ENCODE results near the gene EFCAB12.

DNA sequence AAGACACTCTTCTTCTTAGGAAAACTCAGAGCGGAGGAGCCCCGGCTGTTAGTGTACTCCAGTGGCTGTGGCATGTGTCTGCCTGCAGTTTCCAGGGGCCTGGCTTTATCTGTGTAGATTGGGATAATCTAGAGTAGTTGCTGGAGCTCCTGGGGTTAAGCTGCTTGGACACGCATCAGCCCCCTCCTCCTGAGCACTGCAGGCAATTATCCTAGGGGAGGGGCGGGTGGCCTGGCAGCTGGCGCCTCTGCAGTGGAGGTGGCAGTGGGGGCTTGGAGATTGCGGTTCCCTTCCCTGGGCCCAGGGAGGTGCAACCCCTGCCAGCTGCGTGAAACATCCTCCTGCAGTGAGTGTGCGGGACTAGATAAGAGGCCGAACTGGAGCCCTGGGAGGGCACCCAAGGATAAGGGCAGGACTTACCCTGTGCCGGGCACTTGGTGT lies 68.2 kb downstream of the EFCAB12 start:
- no peak for TF ChIP-seq EZH2phosphoT487 (IDR thresholded peaks at IDR 0.05; ENCODE audit: borderline replicate concordance, low read depth, low read length)
- TF ChIP-seq, protein P1, sequence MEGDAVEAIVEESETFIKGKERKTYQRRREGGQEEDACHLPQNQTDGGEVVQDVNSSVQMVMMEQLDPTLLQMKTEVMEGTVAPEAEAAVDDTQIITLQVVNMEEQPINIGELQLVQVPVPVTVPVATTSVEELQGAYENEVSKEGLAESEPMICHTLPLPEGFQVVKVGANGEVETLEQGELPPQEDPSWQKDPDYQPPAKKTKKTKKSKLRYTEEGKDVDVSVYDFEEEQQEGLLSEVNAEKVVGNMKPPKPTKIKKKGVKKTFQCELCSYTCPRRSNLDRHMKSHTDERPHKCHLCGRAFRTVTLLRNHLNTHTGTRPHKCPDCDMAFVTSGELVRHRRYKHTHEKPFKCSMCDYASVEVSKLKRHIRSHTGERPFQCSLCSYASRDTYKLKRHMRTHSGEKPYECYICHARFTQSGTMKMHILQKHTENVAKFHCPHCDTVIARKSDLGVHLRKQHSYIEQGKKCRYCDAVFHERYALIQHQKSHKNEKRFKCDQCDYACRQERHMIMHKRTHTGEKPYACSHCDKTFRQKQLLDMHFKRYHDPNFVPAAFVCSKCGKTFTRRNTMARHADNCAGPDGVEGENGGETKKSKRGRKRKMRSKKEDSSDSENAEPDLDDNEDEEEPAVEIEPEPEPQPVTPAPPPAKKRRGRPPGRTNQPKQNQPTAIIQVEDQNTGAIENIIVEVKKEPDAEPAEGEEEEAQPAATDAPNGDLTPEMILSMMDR (conservative IDR thresholded peaks at IDR 0.05; ENCODE audit: low read length): no peak
